Measurements from ENCODE around the gene CPED1. TPM values are rescaled to one million over a fixed set of nuclear protein-coding genes. Genes with fewer than 3 reads are reported as not detected.
"Not testable (repeated sequence)": the region's sequence is repeated elsewhere in the genome, so short reads cannot be mapped to it uniquely, and the experiment has no call there.

CPED1 gene
- total RNA-seq, 2 donors from 2014 or later, result not detected

DNA sequence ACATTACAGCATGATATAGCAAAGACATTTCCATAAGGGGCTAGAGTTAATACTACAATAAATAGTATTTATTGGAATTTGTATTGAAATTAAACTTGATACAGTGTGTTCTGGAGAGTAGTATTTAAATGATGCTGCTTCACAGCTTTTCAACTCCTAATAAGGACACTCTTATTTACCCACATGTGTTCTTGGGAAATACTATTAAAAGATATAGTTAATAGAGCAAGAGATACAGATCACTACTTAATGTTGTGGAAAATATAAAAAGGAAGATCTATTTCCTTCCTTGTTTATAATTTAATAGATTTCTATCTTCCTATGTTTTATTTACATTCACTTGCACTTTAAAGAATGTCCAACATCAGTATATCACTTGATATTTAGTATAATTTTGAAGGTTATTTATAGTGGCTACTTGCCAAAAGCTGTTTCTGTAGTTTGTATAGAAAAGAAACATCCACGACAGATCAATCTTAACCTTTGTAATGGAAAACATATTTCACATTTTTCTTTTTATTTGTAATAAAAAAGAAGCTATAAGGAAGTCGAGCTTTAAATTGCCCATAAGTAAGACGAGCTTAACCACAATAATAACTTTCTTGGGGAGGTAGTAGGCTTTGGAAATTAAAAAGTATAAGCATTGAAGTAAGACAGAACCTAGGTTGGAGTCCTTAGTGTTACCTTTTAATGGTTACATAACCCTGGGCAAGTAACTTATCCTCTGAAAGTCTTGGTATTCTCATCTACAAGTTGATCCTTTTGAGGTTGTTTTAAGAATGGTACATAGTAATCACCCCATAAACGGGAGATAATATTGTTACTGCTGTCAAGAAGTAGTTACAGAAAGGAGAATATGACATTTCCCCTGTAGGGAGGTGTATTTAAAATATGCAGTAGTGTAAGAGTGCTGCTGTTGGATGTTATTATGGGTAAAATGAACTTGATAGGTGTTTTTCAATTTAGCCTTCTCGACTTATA lies 32.8 kb downstream of the CPED1 start:
- ATAC-seq (no peak), DNase-seq (ENCODE audit: low spot score in 2 of 2) (no peak)
- H3K27ac Mint-ChIP-seq, result no peak overlapping the region
- H3K9me3 Mint-ChIP-seq, result peaks cover 0 to 6% of the 10 kb centered on the region in 2 donors
- H3K36me3 Mint-ChIP-seq, result no peaks in the 10 kb centered on the region

GRCh38 chr7:121023194-121023593 lies 34.7 kb downstream of the CPED1 start:
- Mint-ChIP-seq H3K9me3 (peaks cover 0 to 8% of the 10 kb centered on the region in 2 donors), H3K27ac (no peak overlapping the region), H3K36me3 (no peaks in the 10 kb centered on the region)
- ATAC-seq, result no peak
- no peak for DNase-seq (ENCODE audit: low spot score in 2 of 2)

DNA sequence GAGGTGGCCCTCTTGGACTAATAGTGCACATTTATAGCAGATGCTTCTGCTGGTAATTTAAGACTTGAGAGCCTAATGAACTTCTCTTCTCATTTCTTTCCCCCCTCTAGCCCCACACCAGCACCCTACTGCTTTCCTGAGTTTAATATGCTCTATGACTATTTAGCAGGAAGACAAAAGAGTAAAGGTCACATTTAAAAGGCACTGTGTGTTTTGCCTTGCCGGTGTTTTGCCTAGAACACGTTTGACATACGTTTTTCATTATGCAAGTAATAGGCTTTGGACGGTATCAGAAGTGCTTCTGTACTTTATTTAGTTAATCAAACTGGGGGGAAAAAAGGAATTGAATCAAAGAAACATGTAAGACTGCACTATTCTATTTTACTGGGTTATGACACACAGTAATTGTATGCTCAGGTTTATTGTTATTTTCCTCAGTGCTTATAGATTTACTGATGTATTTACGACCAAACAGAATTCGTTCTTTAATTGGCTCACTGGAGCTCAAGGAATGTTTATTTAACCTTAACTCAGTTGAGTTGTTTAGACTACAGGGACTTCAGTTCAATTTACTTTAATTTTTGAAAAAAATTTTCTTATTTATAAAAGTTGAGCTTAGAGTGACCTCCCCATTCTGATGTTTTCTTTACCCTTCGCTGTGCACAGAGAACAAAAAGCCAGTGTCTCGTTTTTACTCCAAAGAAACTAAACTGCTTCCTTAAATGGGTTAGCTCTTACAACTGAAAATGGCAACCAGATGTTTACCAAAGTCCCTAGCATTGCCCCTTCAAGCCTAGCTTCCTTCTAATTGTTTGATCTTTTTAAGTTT lies 35.4 kb downstream of the CPED1 start:
- Mint-ChIP-seq H3K9me3 (peaks cover 0 to 8% of the 10 kb centered on the region in 2 donors), H3K27ac (no peak overlapping the region), H3K36me3 (no peaks in the 10 kb centered on the region)
- no peak for DNase-seq (ENCODE audit: low spot score in 2 of 2)
- ATAC-seq, result no peak

GRCh38 chr7:121024611-121025010 lies 36.1 kb downstream of the CPED1 start:
- Mint-ChIP-seq H3K9me3 (peaks cover 0 to 8% of the 10 kb centered on the region in 2 donors), H3K27ac (no peak overlapping the region), H3K36me3 (no peaks in the 10 kb centered on the region)
- ATAC-seq, result no peak
- DNase-seq (ENCODE audit: low spot score in 2 of 2), result no peak

DNA sequence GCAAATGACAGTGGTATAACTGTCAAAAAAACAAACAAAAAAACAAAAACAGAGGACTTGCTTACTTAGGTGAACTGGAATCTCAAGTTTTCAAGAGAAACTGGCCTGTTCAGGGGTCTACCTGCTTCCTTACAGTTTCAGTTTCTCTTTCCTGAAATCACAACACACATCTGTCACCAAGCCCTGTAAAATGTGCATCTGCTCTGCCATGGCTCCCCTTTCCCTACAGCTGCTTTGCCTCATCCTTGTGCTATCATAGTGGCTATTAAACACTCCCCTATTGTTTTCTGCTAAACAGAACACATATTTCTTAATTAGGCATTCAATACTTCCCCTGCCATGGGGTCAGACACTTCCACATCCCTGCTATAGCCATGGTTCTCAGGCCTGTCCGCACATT lies 37.6 kb downstream of the CPED1 start:
- Mint-ChIP-seq H3K27ac (no peak overlapping the region), H3K9me3 (peaks cover 0 to 8% of the 10 kb centered on the region in 2 donors), H3K36me3 (no peaks in the 10 kb centered on the region)
- ATAC-seq (no peak), DNase-seq (ENCODE audit: low spot score in 2 of 2) (no peak)

DNA sequence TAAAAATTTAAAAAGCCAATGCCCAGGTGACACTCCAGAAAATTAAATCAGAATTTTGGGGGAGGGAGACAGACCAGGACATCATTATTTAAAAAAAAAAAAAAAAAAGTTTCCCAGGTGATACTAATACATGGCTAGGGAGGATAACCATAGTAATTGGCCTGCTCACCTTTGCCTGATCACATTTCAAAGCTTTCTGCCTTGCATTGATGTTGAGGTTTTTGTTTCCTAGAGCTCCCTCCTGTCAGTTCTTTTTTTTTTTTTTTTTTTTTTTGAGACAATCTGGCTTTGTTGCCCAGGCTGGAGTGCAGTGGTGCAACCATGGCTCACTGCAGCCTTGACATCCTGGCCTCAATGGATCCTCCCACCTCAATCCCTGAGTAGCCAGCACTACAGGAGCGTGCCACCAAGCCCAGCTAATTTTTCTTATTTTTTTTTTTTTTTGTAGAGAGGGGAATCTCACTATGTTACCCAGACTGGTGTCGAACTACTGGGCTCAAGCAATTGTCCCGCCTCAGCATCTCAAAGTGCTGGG lies 38.1 kb downstream of the CPED1 start:
- ATAC-seq (no peak), DNase-seq (ENCODE audit: low spot score in 2 of 2) (no peak)
- no peak overlapping the region for H3K27ac Mint-ChIP-seq
- H3K36me3 Mint-ChIP-seq, result no peaks in the 10 kb centered on the region
- H3K9me3 Mint-ChIP-seq, result peaks cover 0 to 8% of the 10 kb centered on the region in 2 donors

DNA sequence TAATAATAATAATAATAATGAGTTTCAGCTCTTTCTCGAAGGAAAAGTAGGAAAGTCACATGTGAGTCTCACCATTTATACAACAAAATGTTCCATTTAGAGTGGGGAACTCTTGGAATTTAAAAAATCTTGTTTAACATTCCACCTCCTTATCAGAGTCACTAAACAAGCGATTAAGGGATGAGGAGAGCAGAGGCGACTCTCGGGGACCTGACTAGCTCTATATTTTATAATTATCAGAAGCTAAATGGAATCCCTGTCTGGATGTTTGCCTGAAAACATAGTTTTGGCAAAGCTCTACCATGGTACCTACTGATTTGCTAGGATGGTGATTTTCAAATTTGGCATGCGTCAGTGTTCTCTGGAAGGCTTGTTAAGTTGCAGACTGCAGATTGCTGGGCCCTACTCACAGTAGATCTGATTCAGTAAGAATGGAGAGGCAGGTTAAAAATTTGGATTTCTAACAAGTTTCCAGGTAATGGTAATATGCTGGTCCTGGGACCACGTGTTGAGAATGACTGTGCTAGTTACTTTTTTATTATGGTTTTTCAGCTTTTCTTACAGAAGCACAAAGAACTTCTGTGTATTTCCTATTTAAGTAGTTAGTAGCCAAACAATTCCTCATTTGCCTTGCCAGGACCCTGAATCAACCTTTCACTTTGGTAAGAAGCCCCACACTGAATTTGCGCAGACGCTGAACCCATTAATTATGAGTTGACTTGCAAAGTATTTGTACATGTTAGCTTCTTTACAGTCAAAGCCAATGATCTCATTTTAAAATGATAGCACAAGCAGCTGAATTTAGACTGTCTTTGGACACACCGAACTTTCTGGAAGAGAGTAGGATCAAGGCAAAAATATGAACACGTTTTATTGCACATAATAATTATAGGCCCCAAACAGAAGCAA lies 39.5 kb downstream of the CPED1 start:
- no peaks in the 10 kb centered on the region for H3K36me3 Mint-ChIP-seq
- no peak overlapping the region for H3K27ac Mint-ChIP-seq
- no peak for ATAC-seq
- H3K9me3 Mint-ChIP-seq, result peaks cover 0 to 8% of the 10 kb centered on the region in 2 donors
- no peak for DNase-seq (ENCODE audit: low spot score in 2 of 2)

- H3K36me3 Mint-ChIP-seq, result no peaks in the 10 kb centered on the region
- no peak for ATAC-seq
- peaks cover 0 to 8% of the 10 kb centered on the region in 2 donors for H3K9me3 Mint-ChIP-seq
- no peak overlapping the region for H3K27ac Mint-ChIP-seq
- no peak for DNase-seq (ENCODE audit: low spot score in 2 of 2)
Measured at GRCh38 chr7:121029302-121029701, 40.8 kb downstream of the CPED1 start.

GRCh38 chr7:121030308-121030707 lies 41.8 kb downstream of the CPED1 start:
- ATAC-seq (no peak), DNase-seq (ENCODE audit: low spot score in 2 of 2) (no peak)
- Mint-ChIP-seq H3K36me3 (no peaks in the 10 kb centered on the region), H3K9me3 (peaks cover 0 to 8% of the 10 kb centered on the region in 2 donors), H3K27ac (no peak overlapping the region)

DNA sequence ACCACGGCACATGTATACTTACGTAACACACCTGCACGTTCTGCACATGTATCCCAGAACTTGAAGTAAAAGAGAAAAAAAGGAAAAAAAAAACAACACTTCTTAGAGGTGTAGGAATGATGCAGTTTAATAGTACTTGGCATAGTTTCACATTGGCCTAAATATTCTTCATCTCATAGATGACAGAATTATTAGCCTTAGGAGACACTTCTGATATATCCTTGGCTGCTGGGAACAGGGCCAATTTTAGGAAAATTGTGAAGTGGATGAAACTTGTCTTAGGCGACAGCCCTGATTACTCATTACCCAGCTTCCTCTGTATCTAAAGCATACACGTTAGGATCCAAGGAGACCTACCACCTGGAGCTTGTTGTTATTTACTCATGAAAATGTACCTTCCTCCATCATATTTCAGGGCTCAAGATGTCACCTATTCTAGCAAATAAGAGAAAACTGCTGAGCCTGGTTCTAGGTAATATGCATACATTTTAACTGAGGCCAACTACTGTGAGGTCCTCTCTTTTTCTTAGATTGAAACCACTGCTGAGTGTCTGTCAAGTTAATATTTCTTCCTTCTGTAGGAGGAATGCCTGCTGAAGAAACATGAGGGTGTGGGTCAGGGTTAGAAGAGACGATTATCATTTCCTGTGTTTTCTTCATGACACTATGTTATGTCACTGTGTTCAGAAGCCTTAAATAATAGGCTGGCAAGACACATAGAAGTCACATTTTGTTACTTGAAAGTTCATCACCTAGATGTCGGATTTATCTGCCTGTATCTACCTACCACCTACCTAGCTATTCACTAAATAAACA lies 44.3 kb downstream of the CPED1 start:
- Mint-ChIP-seq H3K9me3 (no peaks in the 10 kb centered on the region), H3K36me3 (no peaks in the 10 kb centered on the region), H3K27ac (no peak overlapping the region)
- ATAC-seq (no peak), DNase-seq (ENCODE audit: low spot score in 2 of 2) (no peak)

DNA sequence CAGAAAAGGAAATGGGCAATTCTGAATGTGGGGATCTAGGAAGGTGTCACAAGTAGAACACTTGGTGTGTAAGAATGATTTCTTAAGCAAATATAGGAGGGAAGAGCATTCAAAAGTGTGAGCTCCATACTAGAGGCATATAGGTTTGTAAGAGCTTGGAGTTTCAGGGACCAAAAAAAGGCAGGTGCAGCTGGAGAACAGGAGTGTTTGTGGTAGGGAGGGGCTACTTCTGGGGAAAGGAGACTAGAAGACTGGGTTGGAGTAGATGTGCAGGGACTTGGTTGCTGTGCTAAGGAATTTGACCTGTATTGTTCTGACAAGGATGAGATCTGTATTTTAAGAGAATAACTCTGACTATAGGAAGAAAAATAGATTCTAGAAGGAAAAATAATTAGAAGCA lies 46.4 kb downstream of the CPED1 start:
- peak overlapping the region in 1 of 2 donors; percentile 22 for H3K27ac Mint-ChIP-seq
- ATAC-seq, result no peak
- no peaks in the 10 kb centered on the region for H3K9me3 Mint-ChIP-seq
- no peaks in the 10 kb centered on the region for H3K36me3 Mint-ChIP-seq
- no peak for DNase-seq (ENCODE audit: low spot score in 2 of 2)

GRCh38 chr7:121036776-121037175 lies 48.3 kb downstream of the CPED1 start:
- H3K27ac Mint-ChIP-seq; H3K9me3 Mint-ChIP-seq; DNase-seq (ENCODE audit: low spot score in 2 of 2); H3K36me3 Mint-ChIP-seq; ATAC-seq: not testable (repeated sequence)

- not testable (repeated sequence) for ATAC-seq; H3K9me3 Mint-ChIP-seq; H3K36me3 Mint-ChIP-seq; DNase-seq (ENCODE audit: low spot score in 2 of 2); H3K27ac Mint-ChIP-seq
Measured at GRCh38 chr7:121037329-121037728, 48.8 kb downstream of the CPED1 start.

DNA sequence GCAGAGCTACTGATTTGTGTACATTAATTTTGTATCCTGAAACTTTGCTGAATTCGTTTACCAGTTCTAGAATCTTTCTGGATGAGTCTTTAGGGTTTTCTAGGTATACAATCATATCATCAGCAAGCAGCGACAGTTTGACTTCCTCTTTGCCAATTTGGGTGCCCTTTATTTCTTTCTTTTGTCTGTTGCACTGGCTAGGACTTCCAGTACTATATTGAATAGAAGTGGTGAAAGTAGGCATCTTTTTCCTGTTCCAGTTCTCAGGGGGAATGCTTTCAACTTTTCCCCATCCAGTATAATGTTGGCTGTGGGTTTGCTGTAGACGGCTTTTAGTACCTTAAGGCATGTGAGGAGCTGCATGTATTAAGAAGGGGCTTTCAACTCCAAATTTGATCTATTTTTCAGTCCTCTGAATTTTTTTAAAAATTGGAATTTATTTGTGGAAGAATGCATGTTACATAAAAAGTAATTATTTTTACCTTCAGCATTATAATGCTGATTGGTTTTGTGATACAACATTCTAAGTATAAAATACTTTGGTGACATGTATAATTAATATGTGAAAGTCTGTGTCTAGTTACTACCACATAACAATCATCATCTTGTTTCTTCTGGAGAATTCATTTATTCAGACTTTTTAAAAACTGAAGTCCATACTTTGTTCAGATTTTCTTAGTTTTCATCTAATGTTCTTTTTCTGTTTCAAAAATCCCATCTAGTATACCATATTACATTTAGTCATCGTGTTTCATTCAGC lies 49.6 kb downstream of the CPED1 start:
- Mint-ChIP-seq H3K9me3 (no peaks in the 10 kb centered on the region), H3K36me3 (no peaks in the 10 kb centered on the region), H3K27ac (no peak overlapping the region)
- ATAC-seq (no peak), DNase-seq (ENCODE audit: low spot score in 2 of 2) (no peak)

Data from activated naive CD4-positive, alpha-beta T cell treated with anti-CD3 and anti-CD28 coated beads, Interleukin-2, amount 50 U/mL, for 72 hours (primary cell).